ENCODE results near the gene ZYX.

ZYX gene, protein sequence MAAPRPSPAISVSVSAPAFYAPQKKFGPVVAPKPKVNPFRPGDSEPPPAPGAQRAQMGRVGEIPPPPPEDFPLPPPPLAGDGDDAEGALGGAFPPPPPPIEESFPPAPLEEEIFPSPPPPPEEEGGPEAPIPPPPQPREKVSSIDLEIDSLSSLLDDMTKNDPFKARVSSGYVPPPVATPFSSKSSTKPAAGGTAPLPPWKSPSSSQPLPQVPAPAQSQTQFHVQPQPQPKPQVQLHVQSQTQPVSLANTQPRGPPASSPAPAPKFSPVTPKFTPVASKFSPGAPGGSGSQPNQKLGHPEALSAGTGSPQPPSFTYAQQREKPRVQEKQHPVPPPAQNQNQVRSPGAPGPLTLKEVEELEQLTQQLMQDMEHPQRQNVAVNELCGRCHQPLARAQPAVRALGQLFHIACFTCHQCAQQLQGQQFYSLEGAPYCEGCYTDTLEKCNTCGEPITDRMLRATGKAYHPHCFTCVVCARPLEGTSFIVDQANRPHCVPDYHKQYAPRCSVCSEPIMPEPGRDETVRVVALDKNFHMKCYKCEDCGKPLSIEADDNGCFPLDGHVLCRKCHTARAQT

GRCh38 chr7:143380646-143381426 is at the start of gene ZYX:
Gene ZYX (plus strand): TSS chr7:143381345. CDS start chr7:143381572, 227 bp downstream.
- peak; percentile 37 for DNase-seq

- no peak for DNase-seq
Observed at GRCh38 chr7:143334244-143334643, 46.9 kb upstream of the ZYX start.

GRCh38 chr7:143337216-143337615 is 43.9 kb upstream of the ZYX start:
- DNase-seq: no peak

DNA sequence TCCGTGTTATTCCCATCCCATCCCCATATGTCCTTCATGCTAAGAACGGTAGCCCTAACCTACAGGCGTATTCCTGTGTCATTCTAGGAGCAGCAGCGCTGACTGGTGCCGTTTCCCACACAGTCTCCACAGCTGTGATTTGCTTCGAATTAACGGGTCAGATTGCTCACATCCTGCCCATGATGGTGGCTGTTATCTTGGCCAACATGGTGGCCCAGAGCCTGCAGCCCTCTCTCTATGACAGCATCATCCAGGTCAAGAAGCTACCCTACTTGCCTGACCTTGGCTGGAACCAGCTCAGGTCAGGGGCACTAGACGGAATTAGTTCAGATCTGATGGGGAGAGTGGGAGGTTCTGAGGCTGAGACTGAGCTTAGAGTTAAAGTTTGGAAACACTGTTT is 39.3 kb upstream of the ZYX start:
- DNase-seq: no peak

- DNase-seq: no peak
Observed at GRCh38 chr7:143343596-143343995, 37.5 kb upstream of the ZYX start.

DNA sequence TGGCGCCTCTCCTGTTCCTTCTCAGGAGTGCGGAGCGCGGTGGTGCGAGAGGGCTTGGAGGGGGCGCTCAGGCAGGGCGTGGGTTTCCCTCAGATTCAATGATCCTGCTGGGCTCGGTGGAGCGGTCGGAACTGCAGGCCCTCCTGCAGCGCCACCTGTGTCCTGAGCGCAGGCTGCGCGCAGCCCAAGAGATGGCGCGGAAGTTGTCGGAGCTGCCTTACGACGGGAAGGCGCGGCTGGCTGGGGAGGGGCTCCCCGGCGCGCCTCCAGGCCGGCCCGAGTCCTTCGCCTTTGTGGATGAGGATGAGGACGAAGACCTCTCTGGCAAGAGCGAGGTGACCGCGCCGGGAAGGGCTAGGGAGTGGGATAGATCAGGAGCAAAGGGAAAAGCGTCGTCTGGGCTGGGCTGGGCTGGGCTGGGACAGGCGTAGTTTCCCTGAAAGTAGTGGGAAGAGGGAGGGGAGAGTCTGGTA is 35.7 kb upstream of the ZYX start:
- peak; percentile 69 for DNase-seq

DNA sequence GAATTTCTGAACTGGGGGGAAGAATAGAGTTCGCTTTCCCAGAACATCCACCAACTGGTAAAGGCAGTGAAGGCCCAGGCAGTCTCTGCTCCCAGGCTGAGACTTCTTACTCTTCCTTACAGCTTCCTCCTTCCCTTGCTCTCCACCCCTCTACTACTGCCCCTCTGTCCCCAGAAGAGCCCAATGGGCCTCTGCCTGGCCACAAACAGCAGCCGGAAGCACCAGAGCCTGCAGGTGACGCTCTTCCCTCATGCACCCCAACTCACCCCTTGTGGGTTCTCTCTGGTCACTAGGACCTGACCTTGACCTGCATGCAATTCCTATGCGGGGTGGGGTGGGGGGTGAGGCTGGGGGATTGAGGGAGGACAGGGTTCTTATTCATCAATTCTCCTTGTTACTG is 35.1 kb upstream of the ZYX start:
- no peak for DNase-seq

DNA sequence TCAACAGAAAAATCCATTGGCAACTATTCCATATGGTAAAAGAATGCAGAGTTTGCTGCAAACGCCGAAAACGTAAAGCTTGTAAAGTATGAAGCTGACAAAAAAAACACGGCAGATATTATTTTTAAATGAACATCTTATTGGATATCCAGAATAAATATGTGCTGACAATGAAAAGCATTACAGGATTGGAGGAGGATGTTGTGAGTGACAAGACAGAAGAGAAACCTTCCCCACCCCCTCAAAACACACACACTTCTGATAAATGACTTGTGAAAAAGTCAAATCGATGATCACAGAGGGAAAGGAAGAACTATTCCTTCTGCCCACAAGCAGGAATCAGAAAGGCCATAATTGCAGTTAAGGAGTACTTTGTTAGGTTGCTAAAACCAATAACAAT is 33.2 kb upstream of the ZYX start:
- DNase-seq: no peak

DNA sequence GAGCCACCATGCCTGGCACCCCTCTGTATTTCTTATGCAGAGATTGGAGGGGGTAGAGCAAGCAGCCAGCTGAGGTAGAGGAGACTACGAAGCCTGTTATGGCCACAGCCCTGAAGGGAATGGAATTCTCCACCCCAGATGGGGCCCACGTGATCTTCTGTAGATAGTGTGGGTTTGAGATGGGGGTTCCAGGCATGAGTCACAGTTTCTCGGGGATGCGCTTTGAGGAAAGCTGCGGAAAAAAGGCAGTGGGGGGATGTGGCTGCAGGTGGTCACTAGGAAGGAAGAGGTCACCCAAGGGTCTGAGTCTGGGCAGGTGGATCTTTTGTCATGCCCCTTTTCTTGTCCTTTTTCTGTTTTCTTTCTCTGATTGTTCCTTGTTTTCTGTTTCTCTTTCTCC is 30.1 kb upstream of the ZYX start:
- no peak for DNase-seq

GRCh38 chr7:143351574-143351973 is 29.6 kb upstream of the ZYX start:
- DNase-seq: no peak

DNA sequence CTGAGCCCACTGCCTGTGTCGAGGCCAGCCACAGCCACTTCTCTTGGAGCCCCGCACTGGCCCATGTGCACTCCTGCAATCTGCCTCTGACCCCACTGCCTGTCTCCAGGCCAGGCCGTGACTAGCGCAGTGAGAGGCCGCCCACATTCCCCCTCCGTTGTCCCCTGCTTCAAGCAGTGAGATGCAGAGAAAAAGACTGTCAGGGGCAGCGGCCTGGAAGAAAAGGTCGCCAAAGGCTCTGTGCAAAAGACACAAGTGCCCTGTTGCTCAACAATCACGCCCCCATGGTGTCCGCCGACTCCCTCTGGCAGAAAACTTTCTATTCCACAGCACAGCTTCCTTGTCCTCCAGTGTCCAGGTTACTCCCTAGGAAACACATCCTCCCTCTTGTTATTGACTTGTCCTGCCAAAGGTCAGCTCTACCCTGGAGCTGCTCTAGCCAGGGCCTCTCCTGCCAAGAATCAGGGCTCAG is 28.6 kb upstream of the ZYX start:
- no peak for DNase-seq

DNA sequence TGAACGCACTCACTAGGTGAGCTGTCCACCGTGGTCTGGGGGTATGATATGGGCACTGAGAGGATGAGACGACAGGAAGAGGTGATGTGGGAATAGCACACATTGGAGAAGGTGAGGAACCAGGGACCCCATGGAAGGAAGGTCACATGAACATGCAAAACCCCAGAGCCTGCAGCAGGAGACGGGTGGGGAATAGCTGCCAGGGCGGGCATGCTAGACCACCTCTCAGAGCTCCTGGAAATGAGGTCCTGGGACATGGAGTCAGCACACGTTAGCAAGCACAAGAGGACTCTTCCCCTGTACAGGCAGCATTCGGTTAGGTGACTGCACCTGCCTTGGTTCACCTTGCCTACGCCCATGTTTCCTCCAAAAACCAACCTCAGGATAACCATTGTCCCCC is 26.8 kb upstream of the ZYX start:
- DNase-seq: no peak

GRCh38 chr7:143354965-143355364 is 26.2 kb upstream of the ZYX start:
- DNase-seq: no peak

GRCh38 chr7:143355450-143356385 is 25.4 kb upstream of the ZYX start:
- DNase-seq: no peak

DNA sequence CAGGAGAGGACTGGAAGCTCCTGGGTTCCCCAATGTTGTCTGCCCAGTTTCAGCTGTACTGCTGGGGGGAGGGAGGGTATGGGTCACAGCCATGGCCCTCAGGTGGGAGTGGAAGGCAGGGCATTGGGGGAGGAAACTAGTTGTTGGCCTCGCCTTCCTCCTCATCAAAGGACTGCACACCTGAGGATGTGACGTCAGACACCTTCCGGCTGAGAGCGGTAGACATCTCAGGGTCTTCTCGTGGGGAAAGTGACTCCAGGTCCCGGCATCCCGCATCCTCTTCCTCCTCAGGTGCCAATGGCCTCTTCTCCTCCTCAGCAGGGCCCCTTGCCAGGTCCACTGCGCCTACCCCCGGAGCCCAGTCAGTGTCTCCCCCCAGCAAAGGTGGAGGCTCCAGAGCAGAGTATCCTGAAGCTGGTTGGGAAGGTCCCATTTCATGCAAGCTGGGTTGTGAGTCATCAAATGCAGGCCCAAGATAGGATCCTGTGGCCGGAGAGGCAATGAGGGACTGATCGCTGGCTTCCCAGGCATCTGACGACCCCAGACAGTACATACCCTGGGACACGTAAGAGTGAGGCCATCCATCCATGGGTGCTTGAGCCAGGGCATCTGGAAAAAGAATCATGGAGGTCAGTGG is 24.6 kb upstream of the ZYX start:
- no peak for DNase-seq

GRCh38 chr7:143358626-143359025 is 22.5 kb upstream of the ZYX start:
- no peak for DNase-seq

DNA sequence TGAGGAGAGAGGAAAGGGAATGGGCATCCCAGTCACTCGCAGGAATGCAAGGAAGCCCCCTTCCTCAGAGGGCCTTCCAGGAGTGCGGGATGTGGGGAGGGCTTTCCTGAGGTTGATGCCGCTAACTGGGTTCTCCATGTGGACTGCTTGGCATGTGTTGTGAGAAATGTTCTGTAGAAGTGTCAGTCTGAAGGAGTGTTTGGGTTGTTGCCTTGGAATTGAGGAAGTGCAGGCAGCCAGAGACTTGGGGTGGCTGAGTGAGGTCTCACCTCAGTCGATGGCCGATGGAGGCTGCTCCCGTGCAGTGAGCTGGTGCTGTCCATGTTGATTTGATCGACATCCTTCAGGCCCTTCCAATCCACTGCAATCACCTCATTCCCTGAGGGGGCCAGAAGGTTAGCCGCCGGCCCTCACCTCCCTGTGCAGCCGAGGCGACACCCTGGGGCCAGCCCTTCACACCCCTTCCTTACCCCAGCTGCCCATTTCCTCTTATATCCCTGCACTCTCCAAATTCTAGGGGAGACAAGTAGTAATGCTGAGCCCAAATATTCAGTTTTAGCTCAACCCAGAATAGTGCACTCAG is 21.3 kb upstream of the ZYX start:
- no peak for DNase-seq

GRCh38 chr7:143360788-143361551 is 20.2 kb upstream of the ZYX start:
- peak; percentile 57 for DNase-seq

GRCh38 chr7:143361552-143362130 is 19.5 kb upstream of the ZYX start:
- DNase-seq: peak; percentile 57

All from NCI-H1105 treated with DMSO at 0.1 percent for 48 hours (cell line).